GM18858 (cell line): ENCODE measurements around the gene GKN1.
"Not testable (repeated sequence)": the region's sequence is repeated elsewhere in the genome, so short reads cannot be mapped to it uniquely, and the experiment has no call there.

ENCODE experiments used
- ATAC-seq: cut with Tn5 transposase; IDR thresholded peaks from one replicate; pipeline ENCODE4 v1.9.1; 2021; ENCODE audit not compliant: unreplicated experiment

GKN1 gene

GRCh38 chr2:68974251-68974650, at the start of gene GKN1:
GKN1 (plus strand) TSS chr2:68974636; CDS start chr2:68974678, 42 bp downstream.
- no peak for ATAC-seq

DNA sequence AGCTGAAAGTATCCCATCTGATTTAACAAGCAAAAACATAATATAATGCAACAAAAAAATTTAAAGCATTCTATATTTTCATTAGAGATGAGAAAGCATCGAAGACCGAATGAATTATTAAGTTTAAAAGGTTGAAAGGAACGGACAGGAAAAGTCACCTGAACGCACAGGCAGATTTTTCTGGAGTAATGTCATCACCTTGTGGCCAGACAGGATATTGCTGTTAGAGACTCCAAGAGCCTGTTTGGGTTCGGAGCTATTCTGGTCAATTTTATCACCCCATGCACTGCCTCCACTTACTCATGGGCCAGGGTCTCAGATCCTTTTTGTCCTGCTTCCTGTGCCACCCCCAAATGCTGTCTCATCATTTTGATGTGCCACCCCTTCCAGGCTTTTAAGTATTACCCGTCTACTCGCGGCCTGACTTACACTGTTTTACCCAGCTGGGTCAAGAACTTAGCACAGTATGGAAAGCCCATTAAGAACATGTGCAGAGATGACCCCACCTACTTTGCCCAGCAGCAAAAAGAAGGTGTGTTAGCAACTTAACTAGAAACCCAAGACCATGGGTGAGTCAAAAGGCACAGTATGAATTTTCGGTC, 49.0 kb upstream of the GKN1 start:
- ATAC-seq: no peak

GRCh38 chr2:68926796-68927195, 47.6 kb upstream of the GKN1 start:
- ATAC-seq: no peak

- no peak for ATAC-seq
Observed at GRCh38 chr2:68931149-68931711, 43.2 kb upstream of the GKN1 start.

DNA sequence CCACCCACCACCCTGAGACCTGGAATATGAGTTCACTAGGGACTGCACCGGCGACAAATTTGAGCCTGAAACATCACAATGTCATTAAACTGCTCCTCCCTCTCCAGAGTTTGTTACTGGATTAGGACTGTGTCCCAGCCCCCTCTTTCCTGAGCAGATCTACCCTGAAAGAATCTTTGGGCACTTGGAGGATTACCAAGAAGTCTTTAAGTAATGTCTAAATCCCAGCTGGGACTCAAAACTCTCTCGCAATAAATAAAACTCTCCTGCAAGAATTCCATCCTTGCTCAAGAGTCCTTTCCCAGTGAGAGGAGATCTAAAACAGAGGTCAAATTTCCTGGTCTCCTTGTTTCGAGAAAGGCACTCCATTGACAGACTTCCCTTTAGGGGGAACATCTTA, 42.6 kb upstream of the GKN1 start:
- ATAC-seq: no peak

GRCh38 chr2:68932402-68932801, 42.0 kb upstream of the GKN1 start:
- ATAC-seq: no peak

DNA sequence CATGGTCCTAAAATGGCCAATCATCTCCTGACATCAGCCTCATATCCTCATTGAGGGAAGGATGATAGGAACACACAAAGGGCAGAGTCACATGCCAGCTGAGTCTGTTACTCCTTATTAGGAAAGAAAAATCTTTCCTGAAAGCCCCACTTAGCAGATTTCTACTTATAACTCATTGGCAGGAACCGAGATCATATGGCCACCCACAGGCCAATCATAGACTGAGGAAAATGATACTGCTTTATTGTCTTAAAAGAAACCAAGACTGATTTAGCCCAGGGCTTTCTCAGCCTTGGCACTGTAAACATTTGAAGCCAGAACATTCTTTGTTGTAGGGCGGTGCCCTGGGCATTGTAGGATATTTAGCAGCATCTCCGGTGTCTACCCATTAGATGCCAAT, 40.4 kb upstream of the GKN1 start:
- no peak for ATAC-seq

DNA sequence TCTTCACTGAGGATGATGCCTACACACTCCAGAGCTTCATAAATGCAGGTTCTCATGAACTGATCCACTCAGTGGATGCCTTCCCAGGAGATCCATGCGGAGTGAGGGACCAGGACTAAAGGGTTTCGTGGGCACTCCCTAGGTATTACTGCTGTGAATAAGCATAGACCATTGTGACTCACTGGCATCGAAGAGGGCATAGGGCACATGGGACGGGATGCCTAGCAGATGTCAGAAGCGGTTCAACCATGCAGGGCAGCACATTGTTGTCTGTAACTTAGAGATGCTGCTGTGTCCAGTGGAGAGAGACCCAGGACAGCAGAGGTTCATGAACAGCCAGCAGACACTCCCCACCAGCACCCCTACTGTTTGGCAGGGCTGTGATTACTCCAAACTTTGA, 39.0 kb upstream of the GKN1 start:
- no peak for ATAC-seq

GRCh38 chr2:68936427-68936826, 38.0 kb upstream of the GKN1 start:
- no peak for ATAC-seq

DNA sequence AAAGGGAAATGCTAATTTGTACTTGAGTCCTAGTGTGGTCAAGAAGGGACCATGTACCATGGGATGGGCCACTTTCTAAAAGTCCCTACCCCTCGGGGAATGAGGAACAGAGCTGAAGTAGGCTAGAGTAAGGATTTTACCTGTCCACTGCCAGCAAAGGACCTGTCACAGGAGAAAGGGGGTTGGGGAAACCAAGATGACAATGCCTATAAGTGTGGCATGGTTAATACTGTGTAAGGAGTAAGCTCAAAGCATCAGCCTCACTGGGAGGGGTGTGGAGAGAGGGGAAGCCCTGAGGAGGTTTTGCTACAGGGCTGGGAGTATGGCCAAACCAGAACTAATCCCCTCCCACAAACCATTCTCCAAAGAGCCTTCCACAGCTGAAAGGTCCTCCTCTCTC, 37.5 kb upstream of the GKN1 start:
- no peak for ATAC-seq

DNA sequence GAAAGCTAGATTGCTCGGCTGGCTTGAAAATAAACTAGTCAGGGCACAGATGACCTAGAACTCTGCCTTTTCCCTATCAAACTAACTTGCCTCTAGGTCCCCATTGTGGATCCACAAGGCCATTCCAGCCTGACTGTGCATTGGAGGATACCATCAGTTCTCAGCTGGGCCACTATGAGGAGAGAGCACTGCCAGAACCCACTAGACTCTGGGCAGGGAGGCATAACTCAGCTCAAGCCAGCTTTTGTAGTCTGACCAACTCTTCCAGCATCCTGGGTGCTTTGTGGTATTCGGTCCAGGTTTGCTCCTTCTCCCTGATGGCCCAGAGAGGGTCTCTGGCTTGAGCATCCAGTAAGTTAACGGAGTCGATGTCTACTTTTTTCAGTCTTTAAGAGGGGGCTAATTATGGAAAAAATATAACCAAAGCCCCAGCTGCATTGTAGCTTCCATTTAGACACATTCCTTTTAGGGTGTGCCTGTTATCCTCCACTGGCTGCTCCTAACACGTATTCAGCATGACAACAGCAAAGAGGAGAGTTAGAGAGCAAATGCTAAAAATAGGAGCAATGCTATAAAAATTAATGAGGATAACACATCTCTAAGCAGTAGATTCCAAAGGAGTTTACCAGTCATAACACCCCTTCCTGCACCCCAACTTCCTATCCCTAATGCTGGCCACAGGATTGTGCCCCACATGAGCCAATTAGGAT, 36.9 kb upstream of the GKN1 start:
- no peak for ATAC-seq

- no peak for ATAC-seq
Observed at GRCh38 chr2:68938938-68939337, 35.5 kb upstream of the GKN1 start.

- no peak for ATAC-seq
Observed at GRCh38 chr2:68939962-68940361, 34.5 kb upstream of the GKN1 start.

- no peak for ATAC-seq
Observed at GRCh38 chr2:68940369-68940768, 34.1 kb upstream of the GKN1 start.

GRCh38 chr2:68942827-68943226, 31.6 kb upstream of the GKN1 start:
- ATAC-seq: no peak

DNA sequence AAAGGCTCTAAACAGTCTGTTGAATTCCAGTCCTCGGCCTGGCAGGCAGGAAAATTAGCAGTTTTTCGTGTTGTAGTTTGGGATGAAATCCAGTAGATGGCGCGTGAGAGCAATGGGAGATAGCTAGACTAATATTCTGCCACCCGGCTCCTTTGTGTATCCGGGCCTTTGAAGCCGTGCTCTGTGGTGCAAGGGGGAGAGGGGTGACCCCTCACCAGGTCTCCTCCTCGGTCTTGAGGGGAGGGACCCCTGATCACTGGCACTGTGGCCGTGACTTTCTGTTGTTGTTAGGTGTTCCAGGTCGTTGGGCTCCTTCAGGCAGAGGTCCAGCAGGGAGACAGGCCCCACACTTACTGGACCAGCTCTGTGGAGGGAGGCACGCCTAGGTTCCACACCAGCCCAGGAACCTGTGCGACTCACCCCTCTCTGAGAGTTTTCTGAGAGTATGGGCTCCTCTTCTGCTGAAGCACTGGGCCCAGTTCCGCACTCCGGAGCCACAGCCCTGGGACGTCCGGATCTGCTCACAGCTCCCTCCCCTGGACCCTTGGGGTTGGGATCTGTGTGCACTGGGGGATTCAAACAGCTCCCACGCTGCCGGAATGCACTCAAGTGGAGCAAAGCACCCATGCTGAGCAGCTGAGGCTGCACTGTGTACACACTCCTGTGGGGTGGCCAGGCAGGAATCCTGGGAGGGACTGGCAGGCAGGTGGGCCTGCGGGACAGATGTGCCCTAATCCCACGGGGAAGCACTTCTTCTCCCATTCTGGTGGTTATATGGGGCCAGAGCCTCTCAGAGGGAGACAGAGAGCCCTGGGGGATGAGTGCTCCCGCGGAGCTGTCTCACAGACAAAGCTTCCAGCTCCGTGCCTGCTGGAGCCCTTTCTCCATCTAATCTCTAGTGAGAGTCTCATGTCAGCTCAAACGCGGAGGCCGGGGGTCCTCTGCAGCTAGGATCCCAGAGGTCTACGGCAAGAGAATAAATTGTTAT, 30.6 kb upstream of the GKN1 start:
- no peak for ATAC-seq

GRCh38 chr2:68946117-68946516, 28.3 kb upstream of the GKN1 start:
- no peak for ATAC-seq

DNA sequence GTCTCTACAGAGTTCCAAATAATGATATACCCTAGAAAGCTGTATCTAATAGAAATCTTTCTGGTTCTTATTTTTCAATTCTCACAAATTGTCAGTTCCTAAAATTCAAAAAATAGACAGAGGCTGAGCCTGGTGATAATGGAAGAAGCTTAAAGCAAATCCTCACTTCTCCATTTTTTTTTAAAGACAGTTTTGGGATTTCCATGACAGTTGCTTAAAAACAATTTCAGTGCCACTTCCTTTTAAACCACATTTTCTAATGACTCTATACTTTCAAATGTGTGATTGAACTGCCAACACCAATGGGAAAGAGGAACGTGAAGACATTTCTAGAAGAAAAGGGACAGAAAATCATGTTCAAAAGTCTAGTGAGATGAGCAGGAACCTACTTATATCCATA, 25.7 kb upstream of the GKN1 start:
- ATAC-seq: no peak

DNA sequence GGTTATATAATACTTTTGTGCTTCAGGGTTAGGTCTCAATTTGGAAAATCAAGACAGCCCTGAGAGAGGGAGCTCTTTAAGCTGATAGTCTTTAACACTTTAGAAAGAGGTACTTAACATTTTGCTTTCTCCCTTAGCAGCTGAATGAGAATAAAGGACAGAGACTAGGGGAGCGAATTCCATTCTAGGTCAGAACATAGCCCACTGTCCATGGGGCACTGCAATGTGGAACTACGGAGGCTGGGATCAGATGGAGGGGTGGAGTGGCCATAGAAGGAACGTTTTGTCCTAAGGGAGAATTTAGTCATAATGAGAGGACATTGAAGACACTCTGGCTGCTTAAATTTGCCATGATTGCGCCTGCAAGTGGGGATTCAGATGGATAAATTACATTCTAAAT, 22.5 kb upstream of the GKN1 start:
- ATAC-seq: no peak

DNA sequence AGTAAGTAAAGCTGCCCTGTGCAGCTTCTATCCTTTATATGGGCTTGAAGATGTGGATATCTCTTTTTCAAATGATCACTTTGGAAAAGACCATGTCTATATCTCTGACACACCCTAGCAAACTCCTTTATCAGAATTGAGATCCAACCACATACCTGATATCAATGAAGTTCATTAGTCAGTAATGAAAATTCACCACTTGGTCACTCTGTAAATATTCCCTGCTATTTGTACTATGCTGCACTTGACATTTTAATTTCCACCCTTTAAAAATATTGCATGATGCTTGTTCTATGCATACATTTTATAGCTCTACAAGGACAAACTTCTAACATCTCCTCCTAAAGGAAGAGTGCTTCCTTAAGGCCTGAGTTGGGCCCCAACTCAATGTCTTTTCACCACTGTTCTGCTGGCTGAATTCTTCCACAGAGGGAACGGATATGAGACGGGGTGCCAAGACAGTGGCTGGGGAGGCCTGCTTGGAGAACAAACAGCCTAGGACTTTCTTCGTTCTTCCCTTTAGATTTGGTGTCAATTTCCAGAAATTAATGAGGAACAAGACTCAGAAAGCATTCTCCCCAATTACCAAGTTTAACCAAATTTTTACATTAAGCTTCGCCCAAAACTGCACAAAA, 21.4 kb upstream of the GKN1 start, which contains the start of gene GKN2:
Gene GKN2 (minus strand): TSS at position 7 of the 635 bp plus-strand sequence. CDS start 32 bp downstream, outside the sequence.
- no peak for ATAC-seq

DNA sequence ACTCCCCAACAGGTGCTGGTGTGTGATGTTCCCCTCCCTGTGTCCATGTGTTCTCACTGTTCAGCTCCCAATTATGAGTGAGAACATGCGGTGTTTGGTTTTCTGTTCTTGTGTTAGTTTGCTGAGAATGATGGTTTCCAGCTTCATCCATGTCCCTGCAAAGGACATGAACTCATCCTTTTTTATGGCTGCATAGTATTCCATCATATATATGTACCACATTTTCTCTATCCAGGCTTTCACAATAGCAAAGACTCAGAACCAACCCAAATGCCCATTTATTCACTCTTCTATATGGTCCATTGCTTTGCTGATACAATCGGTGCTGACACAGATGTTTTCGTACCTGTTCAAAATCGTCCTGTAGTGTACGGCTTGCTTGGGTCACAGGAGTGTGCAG, 19.0 kb upstream of the GKN1 start:
- not testable (repeated sequence) for ATAC-seq
